ENCODE results near the gene SYT13.
"Not testable (repeated sequence)": the region's sequence is repeated elsewhere in the genome, so short reads cannot be mapped to it uniquely, and the experiment has no call there.

Gene SYT13

DNA sequence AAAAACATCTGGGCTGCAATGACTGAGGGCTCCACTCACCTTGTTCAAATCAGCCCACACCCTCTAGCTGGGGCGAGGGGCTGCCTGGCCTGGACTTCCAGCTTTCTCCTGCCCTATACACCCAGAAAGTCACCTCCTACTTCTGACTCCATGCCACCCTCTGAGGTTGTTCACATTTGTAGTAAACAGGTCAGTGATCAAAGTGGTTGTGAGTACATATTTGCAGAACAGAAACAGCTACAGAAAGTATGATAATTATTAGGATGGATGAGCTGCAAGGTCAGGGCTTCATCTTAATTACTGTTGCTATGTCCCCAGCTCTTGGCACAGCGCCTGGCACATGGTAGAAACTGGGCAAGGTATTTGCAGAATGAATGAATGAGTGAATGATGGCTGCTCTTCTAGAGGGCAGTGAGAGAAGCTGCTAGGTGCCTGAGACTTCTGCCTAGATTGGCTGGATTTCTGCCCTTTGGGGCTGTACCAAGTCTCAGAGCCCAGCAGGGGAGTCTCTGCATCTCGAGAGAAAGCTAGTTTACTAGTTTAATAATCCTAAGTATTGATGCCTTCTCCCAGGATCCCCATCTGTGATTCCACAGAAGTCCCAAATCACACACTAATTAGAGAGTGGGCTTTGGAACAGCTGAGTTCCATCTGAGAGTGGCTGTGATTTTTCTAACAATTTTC lies 36.0 kb downstream of the SYT13 start:
- DNase-seq (ENCODE audit: extremely low read depth in 1 of 2, low read depth in 1 of 2), result no peak

DNA sequence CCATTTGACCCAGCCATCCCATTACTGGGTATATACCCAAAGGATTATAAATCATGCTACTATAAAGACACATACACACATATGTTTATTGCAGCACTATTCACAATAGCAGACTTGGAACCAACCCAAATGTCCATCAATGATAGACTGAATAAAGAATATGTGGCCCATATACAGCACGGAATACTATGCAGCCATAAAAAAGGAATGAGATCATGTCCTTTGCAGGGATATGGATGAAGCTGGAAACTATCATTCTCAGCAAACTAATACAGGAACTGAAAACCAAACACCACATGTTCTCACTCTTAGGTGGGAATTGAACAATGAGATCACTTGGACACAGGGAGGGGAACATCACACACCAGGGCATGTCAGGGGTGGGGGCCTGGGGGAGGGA lies 36.8 kb downstream of the SYT13 start:
- DNase-seq (ENCODE audit: extremely low read depth in 1 of 2, low read depth in 1 of 2), result not testable (repeated sequence)

DNA sequence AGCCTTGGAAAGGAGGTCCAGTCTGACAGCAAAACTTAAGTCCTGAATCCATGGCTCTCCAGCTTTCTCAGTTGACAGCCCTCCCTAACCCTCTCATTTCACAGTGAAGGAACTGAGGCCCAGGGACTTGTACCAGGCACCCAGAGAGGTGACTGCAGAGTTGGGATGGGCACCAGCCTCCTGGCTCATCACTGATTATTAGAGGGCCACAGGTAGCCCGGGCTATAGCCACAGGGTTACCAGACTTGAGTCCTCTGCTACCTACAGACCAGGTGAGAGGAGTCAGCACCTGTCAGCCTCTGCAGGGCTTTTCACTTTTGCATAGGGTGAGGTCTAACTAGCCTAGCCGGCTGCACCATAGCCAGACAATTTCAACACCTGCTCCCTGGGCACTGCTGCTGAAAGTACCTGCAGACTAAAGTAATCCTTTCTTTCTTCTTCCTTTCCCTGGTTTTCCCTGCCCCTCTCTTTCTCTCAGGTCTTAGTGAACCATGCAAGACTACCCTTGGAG lies 37.6 kb downstream of the SYT13 start:
- no peak for DNase-seq (ENCODE audit: extremely low read depth in 1 of 2, low read depth in 1 of 2)

DNA sequence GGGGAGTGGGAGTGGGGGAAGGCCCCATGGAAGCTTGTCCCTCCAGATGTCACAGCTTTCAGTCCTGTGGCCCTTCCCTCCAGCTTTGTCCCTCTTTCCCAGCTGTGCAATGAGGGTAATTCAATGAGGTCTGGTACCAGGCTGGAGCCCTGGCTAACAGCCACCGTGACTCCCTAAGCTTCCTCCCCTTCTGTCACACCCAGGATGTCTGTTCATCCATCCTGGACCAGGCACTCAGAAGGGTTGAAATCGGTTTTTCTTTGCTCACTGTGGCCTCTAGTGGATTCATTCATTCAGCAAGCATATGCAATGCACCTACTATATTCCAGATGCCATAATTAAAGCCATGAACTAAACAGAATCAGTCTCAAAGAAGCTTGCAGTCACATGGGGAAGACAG lies 38.7 kb downstream of the SYT13 start:
- DNase-seq (ENCODE audit: extremely low read depth in 1 of 2, low read depth in 1 of 2), result no peak

DNA sequence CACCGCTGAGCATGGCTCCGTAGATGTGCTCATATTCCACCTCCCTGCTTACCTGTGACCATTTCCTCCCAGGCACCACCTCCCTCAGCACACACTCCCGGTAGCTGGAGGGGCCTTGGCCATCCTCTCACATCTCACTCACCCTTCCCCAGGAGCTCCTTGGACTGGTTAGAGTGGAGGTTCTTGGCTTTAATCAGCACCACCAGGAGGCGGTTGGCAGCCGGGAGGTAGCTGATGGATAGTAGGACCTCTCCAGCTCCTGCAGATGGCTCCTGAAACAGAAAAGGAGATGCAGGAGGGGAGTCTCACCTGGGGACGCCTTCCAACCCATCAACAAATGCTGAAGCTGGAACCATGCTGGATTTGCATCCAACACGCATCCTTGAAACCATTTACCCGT lies 39.9 kb downstream of the SYT13 start:
- DNase-seq (ENCODE audit: extremely low read depth in 1 of 2, low read depth in 1 of 2), result no peak

DNA sequence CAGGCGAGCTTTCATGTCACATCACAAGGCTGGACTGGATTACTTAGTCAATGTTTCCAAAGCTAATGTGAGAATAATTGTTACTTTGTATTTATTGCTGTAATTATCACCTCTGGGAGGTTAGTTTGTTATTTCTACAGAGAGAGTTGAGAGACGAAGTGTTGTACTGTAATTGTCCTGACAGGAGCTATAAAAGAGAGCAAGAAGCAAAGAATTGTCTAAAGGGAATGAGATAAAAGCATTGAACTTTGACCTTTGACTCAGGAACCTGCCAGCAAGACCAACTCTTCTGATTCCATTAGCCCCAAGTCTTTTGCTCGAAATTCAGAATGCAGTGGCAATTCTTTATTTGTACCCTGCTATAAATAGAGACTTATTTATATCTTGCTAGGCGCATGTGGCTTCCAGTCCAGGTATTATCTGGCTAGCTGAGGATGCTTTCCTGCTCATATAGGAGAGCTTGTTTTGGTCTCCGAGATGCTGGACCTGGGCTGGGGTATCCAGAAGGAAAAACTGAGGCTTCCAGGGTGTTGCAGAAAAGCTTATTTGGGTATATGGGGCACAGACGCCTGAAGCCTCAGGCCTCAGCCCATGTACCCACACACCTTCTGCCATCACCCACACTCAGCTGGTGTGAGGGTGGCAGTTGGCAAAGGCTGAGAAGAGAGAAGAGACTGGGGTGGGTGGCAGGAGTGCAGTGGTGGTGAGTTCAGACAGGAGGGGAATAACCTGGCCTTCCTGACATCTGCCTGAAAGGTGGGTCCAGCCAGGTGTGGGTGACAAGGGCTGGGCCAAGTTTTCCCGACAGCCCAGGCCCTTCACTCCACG lies 40.7 kb downstream of the SYT13 start:
- DNase-seq (ENCODE audit: extremely low read depth in 1 of 2, low read depth in 1 of 2), result no peak

DNA sequence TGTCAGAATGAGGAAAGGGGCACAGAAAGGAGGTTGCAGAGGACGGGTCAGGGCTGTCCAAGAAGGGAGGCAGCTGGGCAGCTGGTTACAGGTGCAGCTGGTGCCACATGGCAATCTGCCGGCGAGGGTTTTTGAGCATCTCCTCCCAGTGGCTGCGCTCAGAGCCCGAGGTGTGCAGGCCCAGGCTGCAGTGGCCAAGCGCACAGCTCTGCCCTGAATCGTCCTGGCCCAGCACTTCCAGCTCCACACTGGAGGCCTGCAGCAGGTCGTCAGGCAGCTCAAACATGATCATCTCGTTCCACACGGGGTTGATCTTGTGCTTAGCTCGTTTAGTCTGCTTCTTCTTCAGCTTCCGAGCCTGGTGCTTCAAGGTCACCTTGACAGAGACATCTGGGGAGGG lies 42.2 kb downstream of the SYT13 start:
- DNase-seq (ENCODE audit: extremely low read depth in 1 of 2, low read depth in 1 of 2), result no peak

DNA sequence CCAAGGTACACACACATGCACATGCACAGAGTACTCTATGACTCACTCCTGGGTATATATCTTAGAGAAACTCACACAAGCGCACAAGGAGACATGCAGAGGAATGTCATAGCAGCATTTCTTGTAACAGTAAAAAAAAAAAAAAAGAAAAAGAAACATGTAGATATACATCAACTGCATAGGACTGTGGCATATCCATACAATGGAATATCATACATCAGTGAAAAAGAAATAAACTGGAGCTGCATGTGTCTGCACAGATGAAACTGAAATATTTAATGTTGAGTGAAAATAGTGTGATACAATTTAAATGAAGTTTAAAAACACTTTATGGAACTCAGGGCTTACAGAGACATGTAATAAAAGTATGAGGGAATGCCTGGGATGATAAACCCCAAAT lies 46.4 kb downstream of the SYT13 start:
- no peak for DNase-seq (ENCODE audit: extremely low read depth in 1 of 2, low read depth in 1 of 2)

DNA sequence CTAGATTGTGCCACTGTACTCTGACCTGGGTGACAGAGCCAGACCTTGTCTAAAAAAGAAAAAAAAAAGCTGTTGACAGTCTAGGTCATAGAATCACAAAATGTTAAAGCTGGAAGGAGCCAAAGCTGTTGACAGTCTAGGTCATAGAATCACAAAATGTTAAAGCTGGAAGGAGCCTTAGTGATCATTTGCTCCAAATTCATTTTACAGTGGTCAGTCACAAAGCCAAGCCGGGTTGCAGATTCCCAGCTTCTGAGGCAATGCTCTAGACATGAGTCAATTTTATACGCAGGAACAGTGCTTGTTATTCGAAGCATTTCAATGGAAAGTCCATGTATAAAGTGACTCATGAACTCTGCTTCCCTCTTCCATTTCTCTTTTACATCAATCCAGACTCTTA lies 47.4 kb downstream of the SYT13 start:
- DNase-seq (ENCODE audit: extremely low read depth in 1 of 2, low read depth in 1 of 2), result no peak

DNA sequence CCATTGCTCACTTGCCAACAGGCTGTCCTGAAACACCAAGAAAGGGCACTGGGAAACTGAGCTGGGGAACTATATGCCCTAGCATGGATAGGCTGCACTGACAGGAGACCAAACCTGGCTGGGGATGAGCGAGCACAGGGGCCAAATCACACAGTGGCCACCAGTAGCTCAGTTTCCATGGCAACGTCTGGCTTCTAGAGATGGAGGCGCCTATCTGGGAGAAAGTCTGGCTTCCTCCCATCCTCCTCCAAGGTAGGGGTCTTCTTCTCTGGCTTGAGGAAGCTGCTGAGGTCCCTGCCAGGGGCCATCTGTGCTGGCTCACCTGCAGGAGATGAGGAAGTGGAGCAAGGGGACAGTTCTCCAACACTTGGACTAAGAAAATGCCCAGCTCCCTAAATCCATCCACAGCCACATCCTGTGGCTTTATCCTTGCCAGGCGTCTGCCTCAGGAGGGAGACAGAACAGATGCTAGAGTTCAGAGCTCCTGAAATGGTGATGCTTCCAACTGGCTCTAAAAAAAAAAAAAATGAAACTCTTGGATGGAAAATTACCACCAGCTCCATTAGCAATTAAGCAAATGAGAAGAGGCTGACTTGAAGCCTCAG lies 48.3 kb downstream of the SYT13 start:
- no peak for DNase-seq (ENCODE audit: extremely low read depth in 1 of 2, low read depth in 1 of 2)

DNA sequence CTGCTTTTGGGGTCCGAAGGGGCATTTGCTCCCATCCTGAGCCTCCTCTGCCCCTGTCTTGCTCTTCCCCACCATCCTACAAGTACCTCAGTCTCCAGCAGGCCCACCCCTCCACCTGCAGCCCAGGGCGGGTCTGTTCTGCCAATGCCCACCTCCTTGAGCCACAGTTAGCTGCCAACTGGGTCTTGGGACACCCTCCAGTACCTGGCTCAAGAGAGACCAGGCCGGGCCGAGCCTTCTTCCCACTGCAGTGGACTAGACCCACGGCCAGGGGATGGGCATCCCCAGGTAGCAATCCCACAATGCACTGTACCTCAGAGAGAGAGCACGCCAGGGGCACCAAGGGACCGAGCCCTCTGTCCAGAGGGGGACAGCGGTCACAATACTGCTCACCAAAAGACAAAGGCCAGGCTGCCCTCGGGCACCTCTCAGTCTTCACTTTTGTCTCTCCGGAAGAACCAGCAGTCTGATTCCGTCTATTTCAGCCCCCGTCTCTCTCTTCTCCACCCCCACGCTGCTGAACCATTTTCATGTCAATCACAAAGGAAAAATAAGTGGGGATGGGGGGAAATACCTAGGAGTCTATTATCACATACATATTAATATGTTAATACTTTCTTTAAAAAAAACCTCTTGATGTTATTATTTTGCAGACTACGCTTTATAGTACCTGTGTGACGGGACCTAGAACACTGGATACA lies 51.7 kb downstream of the SYT13 start:
- no peak for DNase-seq (ENCODE audit: extremely low read depth in 1 of 2, low read depth in 1 of 2)

DNA sequence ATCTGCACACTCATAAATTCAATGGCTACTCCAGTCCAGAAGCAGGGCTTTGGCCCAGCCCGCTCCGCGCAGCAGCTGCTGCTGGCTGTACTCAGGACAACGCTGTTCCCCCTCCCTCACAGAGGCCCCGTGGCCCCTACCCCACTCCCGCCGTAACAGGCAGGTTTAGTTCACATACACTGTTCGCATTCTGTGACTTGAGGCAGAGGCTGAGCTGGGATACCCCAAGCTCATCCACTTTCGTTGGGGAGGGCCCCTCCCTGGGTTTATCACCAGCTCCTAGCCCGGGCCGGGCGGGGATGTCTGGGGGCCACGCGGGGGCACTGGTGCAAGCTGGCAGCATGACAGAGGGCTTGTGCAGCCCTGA lies 52.4 kb downstream of the SYT13 start:
- no peak for DNase-seq (ENCODE audit: extremely low read depth in 1 of 2, low read depth in 1 of 2)

DNA sequence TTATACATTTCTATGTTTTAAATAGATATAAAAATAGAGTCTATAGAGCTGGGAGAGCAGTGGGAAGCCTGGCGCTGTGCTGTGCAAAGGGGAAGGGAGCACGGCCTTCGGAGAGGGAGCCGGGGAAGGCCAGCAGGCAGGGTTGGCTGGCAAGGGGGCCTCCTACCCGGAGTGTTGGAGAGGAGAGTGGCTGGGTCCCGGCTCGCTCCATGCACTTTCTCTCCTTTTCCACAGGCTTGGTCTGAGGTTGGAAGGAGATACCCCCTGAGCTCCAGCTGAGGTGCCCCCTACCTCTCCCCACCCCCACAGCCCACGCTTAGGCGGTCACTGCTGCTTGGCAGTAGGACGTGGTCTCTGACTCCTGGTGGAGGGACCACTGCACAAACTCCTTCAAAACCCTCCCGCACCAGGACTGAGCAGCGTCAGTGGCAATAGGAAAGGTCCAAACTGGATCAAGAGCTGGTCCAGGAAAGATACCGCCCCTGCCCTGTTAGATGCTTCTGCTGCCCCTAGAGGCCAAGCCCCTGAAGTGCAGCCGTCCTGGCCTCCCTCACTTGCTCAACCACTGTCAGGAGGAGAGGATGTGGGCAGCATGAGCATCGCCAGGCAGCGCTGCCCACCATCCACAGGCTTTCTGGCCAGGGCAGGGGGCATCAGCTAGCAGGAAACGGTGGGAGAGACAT lies 52.9 kb downstream of the SYT13 start:
- peak; percentile 6 to 22 for DNase-seq (ENCODE audit: extremely low read depth in 1 of 2, low read depth in 1 of 2)

DNA sequence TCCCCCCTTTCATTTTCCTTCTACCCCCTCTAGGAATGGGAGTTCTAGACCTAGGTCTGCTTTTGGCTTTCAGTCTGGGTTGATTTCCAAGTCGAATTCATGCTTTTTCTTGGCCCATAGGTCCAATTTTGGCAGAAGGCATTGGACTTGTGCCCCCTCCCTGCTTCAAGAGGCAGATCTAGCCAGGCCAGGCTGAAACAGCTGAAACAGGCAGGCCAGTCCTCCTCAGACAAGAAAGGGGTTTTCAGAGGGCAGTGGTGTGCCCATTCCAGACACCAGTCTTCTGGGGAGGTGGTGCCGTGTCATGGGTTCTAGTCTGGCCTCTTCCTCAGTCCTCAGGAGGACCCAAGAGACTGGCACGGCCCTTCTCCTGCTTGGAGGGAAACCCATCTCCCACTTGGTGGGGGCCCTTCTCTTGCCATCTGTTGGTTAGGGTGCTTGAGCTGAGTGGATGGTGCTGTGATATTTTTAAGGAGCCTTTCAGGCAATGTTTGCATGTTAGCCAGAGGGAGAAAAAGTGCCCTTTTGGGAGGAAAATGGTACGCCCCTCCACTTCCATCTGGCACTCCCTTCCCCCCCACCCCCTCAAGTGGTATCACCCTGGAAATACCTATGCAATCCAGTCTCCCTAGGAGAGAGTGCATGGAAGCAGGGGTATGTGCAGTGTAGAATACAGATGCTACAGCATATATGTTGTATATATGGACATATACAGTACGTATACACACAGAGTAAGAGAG lies 53.6 kb downstream of the SYT13 start:
- DNase-seq (ENCODE audit: extremely low read depth in 1 of 2, low read depth in 1 of 2), result no peak

DNA sequence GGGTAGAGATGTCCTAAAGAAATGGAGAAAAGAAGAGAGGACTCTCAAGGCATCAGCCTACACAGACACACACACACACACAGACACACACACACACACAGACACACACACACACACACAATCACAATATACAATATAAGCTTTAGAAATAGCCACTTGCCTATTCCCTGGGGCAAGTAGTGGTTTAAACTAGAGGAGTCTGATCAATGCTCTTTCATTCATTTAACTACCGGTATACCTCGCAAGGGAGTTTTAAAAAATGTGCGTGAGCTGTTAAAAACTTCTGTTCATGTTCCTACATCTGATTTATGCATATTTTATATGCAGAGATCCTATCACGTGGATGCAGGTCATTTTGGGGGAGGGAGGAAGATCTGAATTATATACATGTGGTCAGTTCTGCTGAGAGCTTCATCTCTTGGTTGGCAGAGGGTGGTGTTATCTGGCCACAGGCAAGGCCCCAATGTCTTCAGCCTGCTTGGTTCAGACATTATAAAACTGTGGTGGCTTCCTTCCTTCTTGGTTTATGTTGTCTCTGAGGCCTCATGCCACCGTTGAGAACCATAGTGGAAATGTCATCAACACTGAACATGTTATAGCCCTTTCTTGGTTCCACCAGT lies 56.6 kb downstream of the SYT13 start:
- no peak for DNase-seq (ENCODE audit: extremely low read depth in 1 of 2, low read depth in 1 of 2)

DNA sequence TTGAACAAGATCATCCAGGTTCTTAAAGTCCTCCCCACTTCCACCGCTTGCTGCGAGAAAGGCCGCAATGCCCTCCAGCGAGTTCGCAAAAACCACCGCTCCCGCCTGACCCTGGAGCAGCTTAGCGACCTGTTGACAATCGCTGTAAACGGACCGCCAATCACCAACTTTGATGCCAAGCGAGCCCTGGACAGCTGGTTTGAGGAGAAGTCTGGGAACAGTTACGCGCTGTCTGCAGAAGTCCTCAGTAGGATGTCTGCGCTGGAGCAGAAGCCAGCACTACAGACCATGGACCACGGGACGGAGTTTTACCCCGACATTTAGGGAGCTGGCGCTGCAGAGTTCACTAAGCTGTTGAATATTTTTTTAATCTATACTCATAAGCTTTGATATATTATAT lies 58.3 kb downstream of the SYT13 start:
- DNase-seq (ENCODE audit: extremely low read depth in 1 of 2, low read depth in 1 of 2), result no peak

DNA sequence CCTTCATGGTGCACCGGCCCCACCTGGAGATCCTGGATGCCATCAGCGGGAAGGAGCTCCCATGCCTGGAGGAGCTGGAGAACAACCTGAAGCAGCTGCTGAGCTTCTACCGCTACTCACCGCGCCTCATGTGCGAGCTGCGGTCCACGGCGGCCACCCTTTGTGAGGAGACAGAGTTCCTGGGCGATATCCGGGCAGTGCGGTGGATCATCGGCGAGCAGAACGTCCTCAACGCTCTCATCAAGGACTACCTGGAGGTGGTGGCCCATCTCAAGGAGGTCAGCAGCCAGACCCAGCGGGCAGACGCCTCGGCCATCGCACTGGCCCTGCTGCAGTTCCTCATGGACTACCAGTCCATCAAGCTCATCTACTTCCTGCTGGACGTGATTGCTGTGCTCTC lies 59.2 kb downstream of the SYT13 start:
- no peak for DNase-seq (ENCODE audit: extremely low read depth in 1 of 2, low read depth in 1 of 2)

DNA sequence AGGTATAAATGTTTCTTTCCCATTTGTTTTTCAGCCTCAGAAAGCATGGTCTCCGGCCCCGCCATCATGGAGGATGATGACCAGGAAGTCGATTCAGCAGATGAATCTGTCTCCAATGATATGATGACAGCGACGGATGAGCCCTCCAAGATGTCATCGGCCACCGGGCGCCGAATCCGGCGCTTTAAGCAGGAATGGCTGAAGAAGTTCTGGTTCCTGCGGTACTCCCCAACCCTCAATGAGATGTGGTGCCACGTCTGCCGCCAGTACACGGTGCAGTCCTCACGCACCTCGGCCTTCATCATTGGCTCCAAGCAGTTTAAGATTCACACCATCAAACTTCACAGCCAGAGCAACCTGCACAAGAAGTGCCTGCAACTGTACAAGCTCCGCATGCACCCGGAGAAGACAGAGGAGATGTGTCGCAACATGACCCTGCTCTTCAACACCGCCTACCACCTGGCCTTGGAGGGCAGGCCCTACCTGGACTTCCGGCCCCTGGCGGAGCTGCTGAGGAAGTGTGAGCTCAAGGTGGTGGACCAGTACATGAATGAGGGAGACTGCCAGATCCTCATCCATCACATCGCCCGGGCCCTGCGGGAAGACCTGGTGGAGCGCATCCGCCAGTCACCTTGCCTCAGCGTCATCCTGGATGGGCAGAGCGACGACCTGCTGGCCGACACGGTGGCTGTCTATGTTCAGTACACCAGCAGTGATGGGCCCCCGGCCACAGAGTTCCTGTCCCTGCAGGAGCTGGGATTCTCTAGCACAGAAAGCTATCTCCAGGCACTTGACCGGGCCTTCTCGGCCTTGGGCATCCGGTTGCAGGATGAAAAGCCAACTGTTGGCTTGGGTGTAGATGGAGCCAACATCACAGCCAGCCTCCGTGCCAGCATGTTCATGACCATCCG lies 59.9 kb downstream of the SYT13 start:
- DNase-seq (ENCODE audit: extremely low read depth in 1 of 2, low read depth in 1 of 2), result no peak

DNA sequence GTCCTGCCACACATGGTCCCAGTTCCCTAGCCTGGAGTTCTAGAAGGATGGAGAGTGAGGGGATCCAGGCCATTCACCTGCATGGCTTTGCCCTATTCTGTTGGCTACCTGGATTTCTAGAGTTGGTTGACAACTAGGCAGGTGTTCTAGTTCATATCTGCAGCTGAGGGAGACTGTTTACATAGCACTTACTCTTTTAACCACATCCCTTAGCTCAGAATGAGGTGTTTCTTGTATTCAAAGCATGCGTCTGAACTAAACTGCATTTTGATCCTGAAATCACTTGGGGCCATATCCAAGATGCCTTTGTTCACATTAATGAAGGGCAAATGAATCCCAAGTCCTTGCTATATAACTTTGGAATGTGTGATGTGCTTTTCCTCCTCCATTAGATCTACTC lies 60.9 kb downstream of the SYT13 start:
- no peak for DNase-seq (ENCODE audit: extremely low read depth in 1 of 2, low read depth in 1 of 2)

Measured in activated CD8-positive, alpha-beta memory T cell treated with anti-CD3 and anti-CD28 coated beads for 1 hour (primary cell).